Cerebellar cortex (tissue), 1 donor: Measurements from ENCODE around the gene SMCHD1.

Experiments used
- DNase-seq: peaks from one replicate; pipeline ENCODE4 v3.0.0-alpha.2; 2015; ENCODE audit warnings: low spot score

SMCHD1 gene

GRCh38 chr18:2853173-2853925 is 197.8 kb downstream of the SMCHD1 start:
- no peak for DNase-seq

- peak; percentile 44 for DNase-seq
These were observed 198.6 kb downstream of the SMCHD1 start for GRCh38 chr18:2853926-2854664.
